T-helper 2 cell treated with Interferon-gamma antibody and Interleukin-4, amounts not matched to agents 5 μg/mL and 100 μg/mL, for 36 hours (primary cell): ENCODE results near the gene ISG20L2.
A peak's percentile ranks its signal among the peaks of the same experiment; 100 is the strongest.

Experiments
- DNase-seq: peaks from one replicate; pipeline ENCODE4 v3.0.0; 2021; ENCODE audit warnings: low spot score
- H3K27ac Mint-ChIP-seq: one replicate; pipeline ENCODE4 v1.8.0; 2021; ENCODE audit warnings: mild to moderate bottlenecking, mixed read lengths
- H3K27me3 Mint-ChIP-seq: one replicate; pipeline ENCODE4 v1.8.0; 2021; ENCODE audit warnings: low read depth, mixed read lengths
- H3K36me3 Mint-ChIP-seq: one replicate; pipeline ENCODE4 v1.8.0; 2021; ENCODE audit warnings: low read depth, mixed read lengths
- H3K4me1 Mint-ChIP-seq: one replicate; pipeline ENCODE4 v1.8.0; 2021; ENCODE audit warnings: low read depth, mixed read lengths
- H3K4me3 Mint-ChIP-seq: one replicate; pipeline ENCODE4 v1.8.0; 2022; ENCODE audit warnings: mild to moderate bottlenecking, moderate library complexity, mixed read lengths
- H3K9me3 Mint-ChIP-seq: one replicate; pipeline ENCODE4 v1.8.0; 2021; ENCODE audit warnings: mixed read lengths

ISG20L2 gene

DNA sequence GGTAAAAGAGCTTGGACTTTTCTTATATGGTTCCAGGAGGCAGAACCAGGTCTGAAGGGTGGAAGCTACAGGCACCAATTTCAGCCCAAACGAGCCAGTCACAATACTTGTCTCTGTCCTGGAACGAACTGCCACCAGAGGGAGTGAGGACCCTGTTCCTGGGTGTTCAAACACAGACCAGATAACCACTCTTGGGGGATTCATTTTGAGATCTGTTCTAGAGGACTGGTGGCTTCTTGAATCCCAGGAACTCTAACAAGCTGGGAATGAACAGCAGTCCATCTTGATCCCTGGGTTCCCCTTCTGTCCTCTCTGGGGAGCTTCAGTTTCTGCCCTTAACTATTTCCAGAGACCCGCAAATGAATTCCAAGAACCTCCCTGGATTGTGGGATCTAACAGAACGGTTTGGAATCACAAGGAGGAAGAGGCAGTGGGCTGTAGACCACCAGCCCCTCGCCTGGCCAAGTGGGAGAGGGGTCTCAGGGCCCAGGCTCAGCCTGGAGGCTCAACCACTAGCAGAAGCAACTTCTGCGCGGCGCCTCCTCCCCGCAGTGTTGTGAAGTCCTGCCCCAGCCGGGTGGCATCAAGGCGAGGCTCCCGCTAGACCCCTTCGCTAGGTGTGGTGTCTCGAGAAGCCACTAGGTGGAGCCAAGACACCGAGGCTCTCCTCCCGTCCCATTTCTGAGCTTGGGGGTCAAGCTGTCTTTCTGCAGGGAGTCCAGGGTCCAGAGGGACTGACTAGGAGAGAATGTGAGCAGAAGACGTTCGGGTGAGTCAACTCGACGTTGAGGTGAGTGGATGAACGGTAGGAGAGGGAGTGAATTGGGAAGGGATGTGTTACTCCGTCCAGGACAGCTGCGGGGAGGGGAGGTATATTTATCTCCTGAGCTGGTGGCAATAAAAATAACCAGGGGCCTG lies 39.3 kb downstream of the ISG20L2 start:
- no peaks in the 10 kb centered on the region for H3K9me3 Mint-ChIP-seq
- peaks cover 16% of the 10 kb centered on the region for H3K4me1 Mint-ChIP-seq
- peak overlapping the region; percentile 22 for H3K4me3 Mint-ChIP-seq
- peaks cover 55% of the 10 kb centered on the region for H3K27me3 Mint-ChIP-seq
- no peaks in the 10 kb centered on the region for H3K36me3 Mint-ChIP-seq
- H3K27ac Mint-ChIP-seq: no peak overlapping the region
- peak; percentile 63 for DNase-seq

DNA sequence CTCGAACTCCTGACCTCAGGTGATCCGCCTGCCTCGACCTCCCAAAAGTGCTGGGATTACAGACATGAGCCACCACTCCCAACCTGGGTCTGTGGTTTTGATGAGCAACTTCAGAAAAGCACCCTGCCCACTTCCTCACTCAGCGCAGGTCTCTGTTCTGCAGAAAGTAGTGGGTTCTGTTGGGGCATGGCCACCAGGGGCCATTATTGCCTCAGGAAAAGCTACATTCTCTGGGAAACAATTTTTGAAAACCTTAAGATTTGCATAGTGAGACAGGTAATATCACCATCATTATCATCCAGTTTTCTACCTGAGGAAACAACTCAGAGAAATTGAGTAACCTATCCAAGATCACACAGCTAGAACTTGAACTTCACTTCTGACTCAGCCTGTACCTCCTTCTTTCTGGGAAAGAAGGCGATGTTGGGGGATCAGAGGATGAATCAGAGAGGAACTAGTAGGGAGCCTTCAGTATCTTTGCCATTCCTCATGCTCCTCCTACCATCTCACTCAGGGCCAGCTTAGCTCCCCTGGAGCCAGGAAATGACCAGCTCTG lies 44.3 kb downstream of the ISG20L2 start:
- Mint-ChIP-seq H3K36me3 (no peaks in the 10 kb centered on the region), H3K4me3 (no peak overlapping the region), H3K4me1 (peaks cover 14% of the 10 kb centered on the region), H3K27ac (no peak overlapping the region), H3K9me3 (no peaks in the 10 kb centered on the region), H3K27me3 (peaks cover 37% of the 10 kb centered on the region)
- peak; percentile 48 for DNase-seq

DNA sequence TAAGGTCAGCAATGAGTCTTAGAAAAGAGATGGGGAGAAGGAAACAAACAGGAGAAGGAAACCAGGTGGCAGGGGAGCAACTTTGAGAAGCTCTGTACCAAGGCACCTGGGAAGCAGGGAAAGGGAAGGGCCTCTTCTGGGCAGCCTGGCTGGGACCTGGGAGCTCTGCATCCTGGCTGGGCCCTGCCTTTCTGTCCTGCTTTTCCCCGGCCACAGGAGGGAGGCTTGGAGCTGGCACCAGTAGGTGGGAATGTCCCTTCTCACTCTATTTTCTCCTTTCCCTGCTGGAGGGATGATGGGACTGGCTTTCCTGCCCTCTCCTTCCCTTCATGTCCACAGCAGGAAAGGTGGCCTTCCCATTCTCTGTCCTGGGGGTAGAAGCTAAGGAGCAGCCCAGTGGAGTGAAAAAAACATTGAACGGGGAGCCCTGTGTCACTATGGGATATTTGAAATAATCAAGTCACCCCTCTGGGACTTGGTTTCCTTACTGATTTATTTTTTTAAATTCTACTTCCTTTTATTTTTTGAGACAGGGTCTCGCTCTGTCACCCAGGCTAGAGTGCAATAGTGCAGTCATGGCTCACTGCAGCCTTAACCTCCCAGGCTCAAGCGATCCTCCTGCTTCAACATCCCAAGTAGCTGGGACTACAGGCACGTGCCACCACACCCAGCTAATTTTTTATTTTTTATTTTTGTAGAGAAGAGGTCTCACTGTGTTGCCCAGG lies 46.2 kb downstream of the ISG20L2 start:
- H3K4me3 Mint-ChIP-seq: no peak overlapping the region
- peaks cover 23% of the 10 kb centered on the region for H3K4me1 Mint-ChIP-seq
- no peak for DNase-seq
- H3K9me3 Mint-ChIP-seq: no peaks in the 10 kb centered on the region
- peaks cover 45% of the 10 kb centered on the region for H3K27me3 Mint-ChIP-seq
- no peaks in the 10 kb centered on the region for H3K36me3 Mint-ChIP-seq
- no peak overlapping the region for H3K27ac Mint-ChIP-seq

DNA sequence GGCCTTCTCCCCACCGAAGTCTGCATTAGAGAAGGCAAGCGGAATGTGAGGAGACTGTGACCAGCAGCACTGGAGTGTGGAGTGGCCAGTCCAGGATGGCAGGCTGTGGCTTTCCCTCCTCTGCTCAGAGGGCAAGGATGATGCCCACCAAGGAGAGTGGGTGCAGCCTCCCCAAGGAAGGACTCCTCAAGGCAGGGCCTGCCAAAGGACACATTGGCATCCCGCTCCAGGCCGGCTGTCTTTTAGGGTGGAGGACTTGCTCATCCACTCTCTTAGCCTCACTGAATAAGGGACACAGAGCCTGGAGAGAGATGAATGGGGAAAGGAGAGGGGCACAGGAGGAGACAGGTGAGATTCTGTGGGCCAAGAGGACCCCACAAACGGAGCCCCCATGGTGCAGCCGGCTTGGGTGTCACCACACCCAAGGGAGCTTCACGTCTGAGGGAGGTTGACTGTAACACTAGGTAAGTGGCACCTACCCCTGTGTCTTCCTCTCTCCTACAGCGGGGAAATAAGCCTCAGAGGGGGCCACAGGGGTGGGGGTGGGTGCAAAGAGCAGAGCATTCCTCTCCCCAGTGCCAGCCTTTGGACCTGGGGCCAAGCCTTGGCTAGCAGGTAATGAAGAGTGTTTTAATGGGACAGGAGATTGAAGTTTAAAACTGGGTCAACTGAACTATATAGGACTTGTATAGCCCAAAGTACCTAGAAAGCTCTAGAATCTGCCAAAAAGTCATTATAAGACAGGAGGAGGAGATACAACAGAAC lies 47.2 kb downstream of the ISG20L2 start:
- Mint-ChIP-seq H3K36me3 (no peaks in the 10 kb centered on the region), H3K4me1 (peaks cover 24% of the 10 kb centered on the region), H3K27me3 (peaks cover 49% of the 10 kb centered on the region), H3K4me3 (no peak overlapping the region), H3K27ac (no peak overlapping the region), H3K9me3 (no peaks in the 10 kb centered on the region)
- no peak for DNase-seq

DNA sequence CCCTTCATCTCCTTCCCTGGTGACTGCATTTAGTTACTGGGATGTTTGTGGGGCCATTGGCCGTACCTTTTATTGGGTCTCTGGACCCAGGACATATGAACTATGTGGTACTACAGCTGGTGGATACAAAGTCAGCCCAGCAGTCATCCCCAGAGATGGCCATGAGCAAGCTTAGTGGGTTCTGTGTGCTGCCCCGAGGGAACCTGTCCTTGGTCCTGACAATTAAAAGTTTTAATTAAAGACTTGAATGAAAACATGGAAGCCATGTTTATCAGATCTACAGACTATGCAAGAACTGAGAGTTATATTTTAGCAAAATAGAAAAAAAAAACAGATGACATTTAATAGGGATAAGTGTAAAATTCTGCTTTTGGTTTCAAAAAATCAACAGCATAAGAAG lies 48.5 kb downstream of the ISG20L2 start:
- Mint-ChIP-seq H3K4me3 (no peak overlapping the region), H3K9me3 (no peaks in the 10 kb centered on the region), H3K4me1 (peaks cover 24% of the 10 kb centered on the region), H3K27ac (no peak overlapping the region), H3K27me3 (peaks cover 56% of the 10 kb centered on the region), H3K36me3 (no peaks in the 10 kb centered on the region)
- no peak for DNase-seq

DNA sequence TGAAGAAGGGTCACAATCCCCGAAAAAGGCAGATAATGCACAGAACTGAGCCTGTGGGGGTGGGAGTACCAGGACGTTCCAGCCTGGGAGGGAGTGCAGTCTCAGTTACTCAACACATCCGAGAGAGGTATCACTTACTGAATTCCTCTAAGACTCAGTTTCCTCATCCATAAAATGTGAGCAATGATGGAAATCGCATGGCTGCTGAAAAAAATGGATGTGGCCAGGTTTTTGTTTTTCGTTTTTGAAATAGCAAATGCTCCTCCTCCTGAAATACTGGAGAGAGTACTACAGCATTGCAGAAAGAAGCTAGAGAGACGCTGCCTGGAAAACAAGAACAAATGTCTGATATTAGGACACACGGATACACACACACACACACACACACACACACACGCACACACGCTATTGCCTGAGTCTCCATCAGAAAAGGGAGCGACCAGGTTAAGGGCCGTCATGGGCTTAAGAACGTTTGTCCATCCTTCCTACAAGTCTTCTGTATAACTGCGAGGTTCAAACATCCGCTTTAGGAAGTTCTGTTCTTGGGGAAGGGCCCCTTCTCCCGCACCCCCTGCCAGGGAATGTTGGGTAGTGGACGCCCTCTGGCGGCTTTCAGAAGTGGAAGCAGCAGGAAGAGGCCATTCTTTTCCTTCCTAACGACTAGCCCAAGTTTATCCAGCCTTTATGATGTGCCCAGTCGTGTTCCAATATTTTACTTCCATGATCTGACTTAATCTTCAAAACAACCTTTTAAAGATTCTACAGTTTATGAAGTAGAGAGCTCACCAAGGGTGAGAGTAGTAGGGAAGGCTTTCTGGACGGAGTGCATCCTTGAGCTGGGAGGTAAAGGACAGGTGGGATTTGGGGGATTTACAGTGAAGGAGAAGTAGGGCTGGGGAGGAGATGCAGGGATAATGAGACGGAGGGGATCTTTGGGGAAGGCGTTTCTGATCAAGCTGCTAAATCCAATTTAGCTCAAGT lies 50.7 kb downstream of the ISG20L2 start:
- peaks cover 9% of the 10 kb centered on the region for H3K4me1 Mint-ChIP-seq
- H3K36me3 Mint-ChIP-seq: no peaks in the 10 kb centered on the region
- H3K9me3 Mint-ChIP-seq: no peaks in the 10 kb centered on the region
- H3K27ac Mint-ChIP-seq: peak overlapping the region; percentile 22
- peak overlapping the region; percentile 13 for H3K4me3 Mint-ChIP-seq
- H3K27me3 Mint-ChIP-seq: peaks cover 76% of the 10 kb centered on the region
- DNase-seq: no peak

DNA sequence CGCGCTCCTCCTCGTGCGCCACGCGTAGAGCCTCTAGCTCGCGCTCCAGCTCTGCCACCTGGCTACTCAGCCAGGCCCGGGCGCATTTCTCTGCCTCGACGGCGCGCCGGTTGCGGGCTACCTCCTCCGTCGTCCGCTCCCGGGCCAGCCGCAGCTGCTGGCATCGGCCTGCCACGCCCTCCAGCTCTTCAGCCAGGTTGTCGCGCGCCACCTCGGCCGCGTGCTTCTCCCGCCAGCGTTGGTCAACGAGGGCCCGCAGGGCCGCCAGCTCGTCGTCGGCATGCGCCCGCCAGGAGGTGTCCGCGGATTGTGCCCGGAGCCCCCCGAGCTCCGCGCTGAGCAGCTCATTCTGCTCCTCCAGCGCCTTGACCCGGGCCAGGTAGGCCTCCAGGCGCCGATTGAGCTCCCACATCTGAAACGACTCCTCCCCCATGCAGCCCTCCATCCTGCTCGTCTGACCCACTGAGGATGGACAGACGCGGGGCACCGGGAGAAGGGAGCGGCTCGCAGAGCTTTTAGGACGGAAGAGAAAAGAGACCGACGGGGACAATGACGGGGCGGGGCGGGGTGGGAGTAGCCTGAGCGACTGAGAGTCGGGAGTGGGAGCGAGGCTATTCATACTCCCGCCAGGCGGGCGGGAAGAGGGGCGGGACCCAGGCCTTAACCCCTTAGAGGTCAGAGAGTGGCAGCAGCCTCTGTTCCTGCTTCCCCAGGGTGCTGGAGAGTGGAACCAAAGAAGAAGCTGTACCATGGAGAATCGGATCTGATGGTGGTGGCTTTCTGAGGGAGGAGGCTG lies 51.5 kb downstream of the ISG20L2 start, which contains the start of gene NES:
Gene NES (minus strand): TSS at position 588 of the 796 bp plus-strand sequence. CDS start 143 bp downstream, at position 445.
- H3K4me1 Mint-ChIP-seq: peaks cover 9% of the 10 kb centered on the region
- H3K4me3 Mint-ChIP-seq: peak within 1 kb of the TSS; percentile 13
- no peaks in the 10 kb centered on the region for H3K9me3 Mint-ChIP-seq
- DNase-seq: no peak
- peaks cover 81% of the 10 kb centered on the region for H3K27me3 Mint-ChIP-seq
- peak within 1 kb of the TSS; percentile 22 for H3K27ac Mint-ChIP-seq
- H3K36me3 Mint-ChIP-seq: no peaks in the 10 kb centered on the region

DNA sequence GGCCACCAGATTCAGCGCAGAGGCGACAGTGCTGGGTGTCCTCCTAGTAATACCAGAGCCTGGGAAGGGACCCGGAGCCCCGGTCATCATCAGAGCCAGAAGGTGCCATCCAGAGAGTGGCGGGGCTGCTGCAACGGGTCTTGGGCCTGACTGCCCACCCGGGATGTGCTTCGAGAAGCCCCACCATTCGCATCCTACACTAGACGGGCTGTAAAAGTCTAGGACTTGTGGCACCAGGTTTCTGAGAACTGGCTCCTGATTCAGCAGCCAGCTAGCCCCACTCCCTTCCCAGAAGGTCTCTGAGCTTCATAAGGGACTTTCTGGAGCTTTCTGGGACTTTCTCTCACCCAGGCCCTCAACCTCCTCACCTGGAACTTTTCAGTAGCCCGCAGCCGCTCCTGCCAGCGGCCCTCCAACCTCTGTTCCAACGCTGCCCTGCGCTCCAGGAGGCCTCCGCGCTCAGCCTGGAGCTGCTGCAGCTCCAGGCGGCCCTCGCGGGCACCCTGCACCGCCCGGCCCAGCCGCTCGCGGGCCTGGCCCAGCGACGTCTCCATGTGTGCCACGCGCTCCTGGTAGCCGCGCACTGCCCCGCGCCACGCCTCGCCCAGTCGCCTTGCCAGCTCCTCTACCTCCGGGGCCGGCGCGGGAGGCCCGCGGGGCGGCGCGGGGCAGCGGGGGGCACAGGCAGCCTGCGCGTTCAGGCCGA lies 52.3 kb downstream of the ISG20L2 start:
- no peaks in the 10 kb centered on the region for H3K36me3 Mint-ChIP-seq

DNA sequence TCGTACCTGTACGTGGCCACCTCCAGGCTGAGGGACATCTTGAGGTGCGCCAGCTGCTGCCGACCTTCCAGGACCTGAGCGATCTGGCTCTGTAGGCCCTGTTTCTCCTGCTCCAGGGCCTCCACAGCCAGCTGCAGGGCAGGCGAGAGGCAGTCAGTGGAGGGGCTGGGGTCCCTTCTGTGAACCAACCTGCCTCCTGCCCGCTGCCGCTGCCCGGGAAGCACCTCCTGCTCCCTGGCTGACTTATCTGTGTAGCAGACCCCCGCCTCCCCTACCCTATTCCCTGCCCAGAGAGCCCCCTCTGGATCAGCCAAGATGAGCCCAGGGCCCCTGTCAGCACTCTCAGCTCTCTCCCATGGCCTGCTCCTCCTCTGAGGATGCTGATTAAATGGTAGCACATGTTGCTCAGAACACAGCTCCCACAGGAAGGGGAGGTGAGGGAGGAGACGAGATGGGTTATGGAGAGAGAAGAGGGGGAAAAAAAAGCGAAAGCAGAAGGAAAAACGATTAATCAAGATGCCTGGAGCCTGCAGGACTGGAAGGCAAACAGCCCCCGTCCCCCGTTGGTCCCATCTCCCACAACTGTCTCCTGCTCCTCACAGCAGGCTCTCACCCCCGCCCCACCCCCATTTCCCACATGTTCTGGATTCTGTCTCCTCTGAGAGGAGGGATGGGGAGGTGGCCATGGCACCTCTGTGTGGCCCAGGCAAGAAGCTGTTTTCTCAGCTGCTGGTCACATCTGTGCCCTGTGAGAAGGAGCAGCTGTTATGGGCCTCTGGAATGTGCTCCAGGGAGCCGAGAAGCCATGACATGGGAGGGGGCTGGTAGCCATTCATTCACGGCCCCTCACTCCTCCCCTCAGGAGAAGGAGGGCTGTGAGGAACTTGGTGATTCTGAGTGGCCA lies 53.1 kb downstream of the ISG20L2 start:
- no peaks in the 10 kb centered on the region for H3K36me3 Mint-ChIP-seq
- H3K27ac Mint-ChIP-seq: no peak overlapping the region
- DNase-seq: no peak
- peaks cover 79% of the 10 kb centered on the region for H3K27me3 Mint-ChIP-seq
- no peak overlapping the region for H3K4me3 Mint-ChIP-seq
- H3K9me3 Mint-ChIP-seq: no peaks in the 10 kb centered on the region
- peaks cover 9% of the 10 kb centered on the region for H3K4me1 Mint-ChIP-seq

More for the DNA sequence above, 52.3 kb downstream of the ISG20L2 start:
- Mint-ChIP-seq H3K9me3 (no peaks in the 10 kb centered on the region), H3K4me1 (peaks cover 9% of the 10 kb centered on the region), H3K27ac (no peak overlapping the region), H3K27me3 (peaks cover 81% of the 10 kb centered on the region), H3K4me3 (no peak overlapping the region)
- no peak for DNase-seq

DNA sequence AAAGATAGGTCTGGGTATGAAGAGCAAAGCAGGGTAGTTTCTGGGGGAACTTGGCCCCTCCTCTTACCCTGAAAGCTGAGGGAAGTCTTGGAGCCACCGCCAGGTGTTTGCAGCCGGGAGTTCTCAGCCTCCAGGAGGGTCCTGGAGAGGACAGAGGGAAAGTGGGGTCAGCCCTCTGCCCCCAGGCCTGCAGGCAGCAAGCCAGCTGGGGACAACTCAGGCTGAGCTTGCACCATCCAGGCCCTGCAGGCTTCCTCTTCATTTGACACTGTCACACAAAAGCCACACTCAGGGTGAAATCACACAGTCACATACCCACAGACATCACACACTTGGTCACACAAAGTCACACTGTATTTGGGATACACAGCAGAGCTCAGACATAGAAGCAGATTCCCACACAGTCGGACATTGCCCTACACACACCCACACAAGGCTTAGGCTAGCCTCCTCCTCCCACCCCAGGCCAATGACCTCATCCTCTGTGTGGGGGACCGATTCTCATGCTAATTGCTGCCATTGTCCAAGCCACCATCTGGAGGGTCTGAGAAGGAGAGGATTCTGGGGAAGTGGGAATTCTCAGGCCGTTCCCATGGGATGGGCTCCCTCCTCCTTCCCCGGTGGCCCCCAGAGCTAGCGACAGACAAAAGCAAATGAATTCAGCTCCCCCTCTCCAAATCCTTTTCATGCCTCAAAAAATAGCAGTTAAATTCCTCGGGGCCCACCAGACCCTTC lies 55.0 kb downstream of the ISG20L2 start:
- Mint-ChIP-seq H3K9me3 (no peaks in the 10 kb centered on the region), H3K27ac (no peak overlapping the region), H3K27me3 (peaks cover 67% of the 10 kb centered on the region), H3K4me3 (no peak overlapping the region), H3K36me3 (no peaks in the 10 kb centered on the region), H3K4me1 (peaks cover 9% of the 10 kb centered on the region)
- DNase-seq: no peak
